Measurements from ENCODE around the gene MATN3.
"Not testable (repeated sequence)": the region's sequence is repeated elsewhere in the genome, so short reads cannot be mapped to it uniquely, and the experiment has no call there.

Gene MATN3

GRCh38 chr2:20012282-20013125, at the start of gene MATN3:
MATN3 (minus strand) TSS chr2:20012668; CDS start chr2:20012631, 37 bp downstream.
- peak in 1 of 10 donors; percentile 69 for DNase-seq
- intact Hi-C loops (cut with DNase I): no loop called here

GRCh38 chr2:20061940-20062339, 49.5 kb upstream of the MATN3 start:
- DNase-seq: no peak
- intact Hi-C loops (cut with DNase I): no loop called here

GRCh38 chr2:20061476-20061875, 49.0 kb upstream of the MATN3 start:
- DNase-seq: no peak
- intact Hi-C loops (cut with DNase I): no loop called here

- DNase-seq: no peak
- intact Hi-C loops (cut with DNase I): no loop called here
Observed at GRCh38 chr2:20060106-20060505, 47.6 kb upstream of the MATN3 start.

GRCh38 chr2:20057268-20057667, 44.8 kb upstream of the MATN3 start:
- DNase-seq: no peak
- intact Hi-C loops (cut with DNase I): no loop called here

- no peak for DNase-seq
- intact Hi-C loops (cut with DNase I): loop anchor here (5.0 kb wide), 1 partner anchor 153 kb away; the partner anchor contains the start of gene TTC32
Observed at GRCh38 chr2:20054931-20055330, 42.5 kb upstream of the MATN3 start.

- intact Hi-C loops (cut with DNase I): loop anchor here (5.0 kb wide), 1 partner anchor 152 kb away; the partner anchor contains the start of gene TTC32
- DNase-seq: no peak
Observed at GRCh38 chr2:20054119-20054518, 41.7 kb upstream of the MATN3 start.

GRCh38 chr2:20052861-20053281, 40.4 kb upstream of the MATN3 start:
- peak in 5 of 10 donors; percentile 19 to 87 (median 40) for DNase-seq
- intact Hi-C loops (cut with DNase I): loop anchor here (5.0 kb wide), 1 partner anchor 151 kb away; the partner anchor contains the start of gene TTC32

- intact Hi-C loops (cut with DNase I): loop anchor here (5.0 kb wide), 1 partner anchor 150 kb away; the partner anchor contains the start of gene TTC32
- no peak for DNase-seq
Observed at GRCh38 chr2:20052229-20052851, 39.9 kb upstream of the MATN3 start.

GRCh38 chr2:20051532-20052228, 39.2 kb upstream of the MATN3 start, which contains the start of gene LAPTM4A:
LAPTM4A (minus strand) TSS chr2:20051628; CDS start chr2:20051520, 108 bp downstream.
- intact Hi-C loops (cut with DNase I): loop anchor here (2.0 to 5.0 kb wide), 2 partner anchors 61 to 149 kb away; partner anchors contain the start of genes TTC32 and WDR35

GRCh38 chr2:20050646-20051531, 38.4 kb upstream of the MATN3 start:
- intact Hi-C loops (cut with DNase I): loop anchor here (2.0 to 5.0 kb wide), 2 partner anchors 60 to 149 kb away; partner anchors contain the start of genes TTC32 and WDR35
- DNase-seq: peak in 9 of 10 donors; percentile 22 to 88 (median 50)

More at GRCh38 chr2:20051532-20052228, 39.2 kb upstream of the MATN3 start, which contains the start of gene LAPTM4A:
- DNase-seq: peak; percentile 96 to 100 (median 98)

- intact Hi-C loops (cut with DNase I): loop anchor here (2.0 to 5.0 kb wide), 2 partner anchors 59 to 148 kb away; partner anchors contain the start of genes TTC32 and WDR35
- DNase-seq: no peak
Observed at GRCh38 chr2:20050104-20050645, 37.7 kb upstream of the MATN3 start.

GRCh38 chr2:20049637-20050036, 37.2 kb upstream of the MATN3 start:
- DNase-seq: no peak
- intact Hi-C loops (cut with DNase I): loop anchor here (2.0 to 5.0 kb wide), 2 partner anchors 59 to 147 kb away; partner anchors contain the start of genes TTC32 and WDR35

- intact Hi-C loops (cut with DNase I): no loop called here
- no peak for DNase-seq
Observed at GRCh38 chr2:20048488-20049448, 36.3 kb upstream of the MATN3 start.

- intact Hi-C loops (cut with DNase I): not testable (repeated sequence)
Observed at GRCh38 chr2:20045712-20046292, 33.3 kb upstream of the MATN3 start.

GRCh38 chr2:20044778-20045177, 32.3 kb upstream of the MATN3 start:
- no peak for DNase-seq
- intact Hi-C loops (cut with DNase I): no loop called here

More at GRCh38 chr2:20045712-20046292, 33.3 kb upstream of the MATN3 start:
- not testable (repeated sequence) for DNase-seq

- intact Hi-C loops (cut with DNase I): no loop called here
- DNase-seq: no peak
Observed at GRCh38 chr2:20042531-20042930, 30.1 kb upstream of the MATN3 start.

Measured in posterior cingulate gyrus (tissue), 11 donors.